Rectal smooth muscle tissue (tissue), 1 donor: ENCODE data around the gene ANAPC15.

Source experiments
- H3K27ac ChIP-seq: one replicate; pipeline ENCODE4 v1.7.0; 2013; ENCODE audit warnings: low read depth, low read length, inconsistent platforms
- H3K27me3 ChIP-seq: one replicate; pipeline ENCODE4 v1.7.0; 2013; ENCODE audit warnings: low read length; ENCODE audit not compliant: control insufficient read depth, insufficient read depth
- H3K36me3 ChIP-seq: one replicate; pipeline ENCODE4 v1.7.0; 2013; ENCODE audit warnings: low read length; ENCODE audit not compliant: control insufficient read depth, insufficient read depth
- H3K4me1 ChIP-seq: one replicate; pipeline ENCODE4 v1.7.0; 2013; ENCODE audit warnings: low read length; ENCODE audit not compliant: control insufficient read depth, insufficient read depth
- H3K4me3 ChIP-seq: one replicate; pipeline ENCODE4 v1.7.0; 2013; ENCODE audit warnings: low read length
- H3K9ac ChIP-seq: one replicate; pipeline ENCODE4 v1.7.0; 2013; ENCODE audit warnings: low read length

The ANAPC15 gene

GRCh38 chr11:72080326-72081183, 31.9 kb downstream of the ANAPC15 start, which contains the start of the genes LRRC51 and NUMA1:
LRRC51 (plus strand) TSS chr11:72080850; CDS start chr11:72089084, 8,234 bp downstream.
NUMA1 (minus strand) TSS chr11:72080542; CDS start chr11:72035943, 44,599 bp downstream.
- peak within 1 kb of the TSS; percentile 84 for H3K27ac ChIP-seq
- peak within 1 kb of the TSS; percentile 16 for H3K9ac ChIP-seq
- H3K4me3 ChIP-seq: peak within 1 kb of the TSS; percentile 83
- H3K36me3 ChIP-seq: no peaks in the 10 kb centered on the region
- H3K4me1 ChIP-seq: peaks cover 3% of the 10 kb centered on the region
- H3K27me3 ChIP-seq: no peaks in the 10 kb centered on the region

GRCh38 chr11:72079819-72080325, 32.6 kb downstream of the ANAPC15 start:
- Histone ChIP-seq H3K9ac (peak overlapping the region; percentile 12), H3K36me3 (no peaks in the 10 kb centered on the region), H3K27me3 (no peaks in the 10 kb centered on the region), H3K27ac (peak overlapping the region; percentile 84), H3K4me3 (peak overlapping the region; percentile 83), H3K4me1 (peaks cover 3% of the 10 kb centered on the region)

- Histone ChIP-seq H3K4me3 (no peak overlapping the region), H3K36me3 (no peaks in the 10 kb centered on the region), H3K27me3 (no peaks in the 10 kb centered on the region), H3K9ac (no peak overlapping the region), H3K4me1 (peaks cover 3% of the 10 kb centered on the region), H3K27ac (peak overlapping the region; percentile 55)
Measured at GRCh38 chr11:72078477-72078876, 34.0 kb downstream of the ANAPC15 start.

- Histone ChIP-seq H3K27ac (no peak overlapping the region), H3K4me1 (peaks cover 2% of the 10 kb centered on the region), H3K36me3 (no peaks in the 10 kb centered on the region), H3K4me3 (no peak overlapping the region), H3K9ac (no peak overlapping the region), H3K27me3 (no peaks in the 10 kb centered on the region)
Measured at GRCh38 chr11:72075756-72076155, 36.7 kb downstream of the ANAPC15 start.

GRCh38 chr11:72075109-72075508, 37.4 kb downstream of the ANAPC15 start:
- Histone ChIP-seq H3K27ac (no peak overlapping the region), H3K36me3 (no peaks in the 10 kb centered on the region), H3K9ac (no peak overlapping the region), H3K4me3 (no peak overlapping the region), H3K27me3 (no peaks in the 10 kb centered on the region), H3K4me1 (peaks cover 5% of the 10 kb centered on the region)

GRCh38 chr11:72072348-72072747, 40.1 kb downstream of the ANAPC15 start:
- Histone ChIP-seq H3K4me1 (peaks cover 24% of the 10 kb centered on the region), H3K27ac (no peak overlapping the region), H3K27me3 (no peaks in the 10 kb centered on the region), H3K9ac (no peak overlapping the region), H3K36me3 (no peaks in the 10 kb centered on the region), H3K4me3 (no peak overlapping the region)

- Histone ChIP-seq H3K4me3 (no peak overlapping the region), H3K4me1 (peaks cover 31% of the 10 kb centered on the region), H3K27ac (peak overlapping the region; percentile 70), H3K9ac (no peak overlapping the region), H3K27me3 (no peaks in the 10 kb centered on the region), H3K36me3 (no peaks in the 10 kb centered on the region)
Measured at GRCh38 chr11:72070491-72070890, 42.0 kb downstream of the ANAPC15 start.

DNA sequence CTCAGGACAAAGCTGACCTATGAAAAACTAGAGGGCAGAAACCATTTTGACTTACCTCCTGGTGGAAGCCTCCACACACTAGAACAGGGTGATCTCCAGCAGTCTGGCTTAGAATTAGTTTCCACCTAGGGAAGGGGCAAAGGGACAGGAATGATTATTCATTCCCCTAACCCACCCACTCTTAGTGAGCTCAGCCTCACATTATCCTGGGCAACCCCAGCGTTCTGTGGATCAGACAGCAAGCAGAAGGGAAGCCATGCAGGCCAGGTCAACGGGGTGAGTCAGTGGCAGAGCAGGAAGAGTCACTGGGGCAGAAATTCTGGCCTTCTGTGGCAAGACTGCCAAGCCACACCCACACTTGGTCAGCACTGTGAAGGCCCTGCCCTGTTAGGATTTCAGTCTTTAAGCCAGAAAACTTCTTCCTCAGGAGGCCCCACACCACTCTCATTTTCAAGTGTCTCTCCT, 42.7 kb downstream of the ANAPC15 start:
- H3K27ac ChIP-seq: peak overlapping the region; percentile 70
- H3K27me3 ChIP-seq: no peaks in the 10 kb centered on the region
- H3K4me3 ChIP-seq: no peak overlapping the region
- H3K4me1 ChIP-seq: peaks cover 31% of the 10 kb centered on the region
- H3K36me3 ChIP-seq: no peaks in the 10 kb centered on the region
- no peak overlapping the region for H3K9ac ChIP-seq

DNA sequence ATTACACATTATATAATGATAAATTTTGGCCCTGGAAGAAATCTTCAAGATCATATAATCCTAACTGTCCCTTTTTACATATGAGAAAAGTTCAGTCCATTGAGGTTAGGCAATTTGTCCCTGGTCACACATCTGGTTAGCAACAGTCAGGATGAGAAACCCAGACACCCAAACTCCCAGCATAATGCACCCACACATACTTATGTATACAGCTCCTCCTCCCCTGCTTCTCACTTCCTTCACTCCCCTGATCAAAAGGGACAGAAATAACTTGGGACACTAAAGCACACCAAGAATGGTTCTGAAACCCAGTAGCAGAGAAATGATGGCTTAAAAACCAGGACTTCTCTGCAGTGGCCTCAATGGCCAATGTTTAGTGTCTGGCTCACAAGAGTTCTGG, 43.3 kb downstream of the ANAPC15 start:
- H3K27ac ChIP-seq: peak overlapping the region; percentile 70
- peaks cover 31% of the 10 kb centered on the region for H3K4me1 ChIP-seq
- no peaks in the 10 kb centered on the region for H3K36me3 ChIP-seq
- H3K27me3 ChIP-seq: no peaks in the 10 kb centered on the region
- peak overlapping the region; percentile 23 for H3K4me3 ChIP-seq
- no peak overlapping the region for H3K9ac ChIP-seq

GRCh38 chr11:72067676-72068075, 44.8 kb downstream of the ANAPC15 start:
- Histone ChIP-seq H3K4me1 (peaks cover 31% of the 10 kb centered on the region), H3K9ac (no peak overlapping the region), H3K36me3 (no peaks in the 10 kb centered on the region), H3K27me3 (no peaks in the 10 kb centered on the region), H3K4me3 (no peak overlapping the region), H3K27ac (peak overlapping the region; percentile 70)

- H3K27me3 ChIP-seq: no peaks in the 10 kb centered on the region
- no peak overlapping the region for H3K9ac ChIP-seq
- peak overlapping the region; percentile 25 for H3K27ac ChIP-seq
- H3K4me1 ChIP-seq: peaks cover 31% of the 10 kb centered on the region
- H3K4me3 ChIP-seq: no peak overlapping the region
- H3K36me3 ChIP-seq: no peaks in the 10 kb centered on the region
Measured at GRCh38 chr11:72067266-72067665, 45.2 kb downstream of the ANAPC15 start.

DNA sequence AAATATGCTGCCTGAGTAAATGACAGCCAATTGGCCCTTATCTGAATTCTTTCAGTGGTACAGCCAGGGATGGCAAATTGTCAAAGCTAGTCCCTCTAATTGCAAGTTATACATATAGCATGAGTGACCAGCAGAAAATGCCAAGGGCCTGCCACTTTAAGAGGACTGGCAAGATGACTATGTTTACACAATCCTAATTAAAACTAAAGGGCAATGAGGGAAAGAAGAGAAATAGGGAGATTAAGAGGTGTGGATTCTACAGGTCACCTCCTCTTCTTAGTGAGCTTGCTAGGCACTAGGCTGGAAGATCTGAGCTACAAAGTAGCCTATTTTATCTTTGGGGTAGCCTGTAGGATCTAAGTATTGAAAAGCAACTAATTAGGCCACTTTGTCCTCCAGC, 45.6 kb downstream of the ANAPC15 start:
- Histone ChIP-seq H3K9ac (no peak overlapping the region), H3K4me1 (peaks cover 29% of the 10 kb centered on the region), H3K4me3 (no peak overlapping the region), H3K27me3 (no peaks in the 10 kb centered on the region), H3K27ac (peak overlapping the region; percentile 25), H3K36me3 (no peaks in the 10 kb centered on the region)
